Measurements from ENCODE around the gene MAPK12. TPM values are rescaled to one million over a fixed set of nuclear protein-coding genes. Genes with fewer than 3 reads are reported as not detected.

Gene MAPK12
- total RNA-seq, 1 donor from 2014 or later = 19.0 TPM

DNA sequence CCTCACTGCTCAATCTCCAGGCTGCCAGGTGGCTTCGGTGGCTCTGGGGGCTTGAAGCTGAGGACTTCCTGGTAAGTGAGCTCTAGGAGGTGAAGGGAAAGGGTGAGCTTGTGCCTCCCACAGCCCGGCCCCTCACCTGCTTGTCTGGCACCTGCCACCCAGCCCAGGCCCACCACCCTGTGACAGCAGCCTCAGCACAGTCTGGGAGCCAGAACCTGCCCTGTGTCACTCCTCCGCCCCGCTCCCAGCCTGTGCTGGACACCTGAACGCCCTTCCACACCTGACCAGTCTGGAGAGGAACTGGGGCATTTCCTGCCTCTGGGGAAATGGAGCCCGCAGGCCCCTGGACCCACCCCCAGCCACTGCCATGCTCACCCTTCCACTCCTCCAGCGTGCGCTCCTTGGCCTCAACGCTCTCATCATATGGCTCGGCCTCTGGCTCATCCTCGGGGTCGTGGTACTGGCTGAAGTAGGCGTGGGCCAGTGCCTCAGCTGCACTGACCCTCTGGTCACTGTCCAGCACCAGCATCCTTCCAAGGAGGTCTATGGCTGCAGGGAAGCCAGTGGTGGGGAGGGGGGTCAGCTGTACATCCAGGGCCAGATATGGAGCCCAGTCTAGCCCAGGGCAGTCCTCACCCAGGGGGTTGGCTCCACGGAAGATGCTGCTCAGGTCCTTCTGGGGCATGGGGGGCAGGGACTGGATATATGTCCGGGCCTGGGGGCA, 3.6 kb upstream of the MAPK12 start:
- H3K36me3 Mint-ChIP-seq (ENCODE audit: low read depth) = peaks cover 4% of the 10 kb centered on the region
- peaks cover 4% of the 10 kb centered on the region for H3K4me1 Mint-ChIP-seq (ENCODE audit: low read depth)
- no peak overlapping the region for H3K27ac Mint-ChIP-seq
- no peaks in the 10 kb centered on the region for H3K9me3 Mint-ChIP-seq
- no peak overlapping the region for H3K4me3 Mint-ChIP-seq
- no peak for DNase-seq (ENCODE audit: low spot score)
- intact Hi-C loops (cut with micrococcal nuclease) = no loop called here
- peaks cover 6% of the 10 kb centered on the region for H3K27me3 Mint-ChIP-seq (ENCODE audit: insufficient read depth)

- Mint-ChIP-seq H3K27ac (peak overlapping the region; percentile 23), H3K4me1 (ENCODE audit: low read depth) (peaks cover 4% of the 10 kb centered on the region), H3K27me3 (ENCODE audit: insufficient read depth) (peaks cover 10% of the 10 kb centered on the region), H3K4me3 (no peak overlapping the region), H3K9me3 (no peaks in the 10 kb centered on the region), H3K36me3 (ENCODE audit: low read depth) (peaks cover 4% of the 10 kb centered on the region)
- intact Hi-C loops (cut with micrococcal nuclease) = no loop called here
- DNase-seq (ENCODE audit: low spot score) = no peak
These were observed 2.7 kb upstream of the MAPK12 start for GRCh38 chr22:50264104-50264745.

DNA sequence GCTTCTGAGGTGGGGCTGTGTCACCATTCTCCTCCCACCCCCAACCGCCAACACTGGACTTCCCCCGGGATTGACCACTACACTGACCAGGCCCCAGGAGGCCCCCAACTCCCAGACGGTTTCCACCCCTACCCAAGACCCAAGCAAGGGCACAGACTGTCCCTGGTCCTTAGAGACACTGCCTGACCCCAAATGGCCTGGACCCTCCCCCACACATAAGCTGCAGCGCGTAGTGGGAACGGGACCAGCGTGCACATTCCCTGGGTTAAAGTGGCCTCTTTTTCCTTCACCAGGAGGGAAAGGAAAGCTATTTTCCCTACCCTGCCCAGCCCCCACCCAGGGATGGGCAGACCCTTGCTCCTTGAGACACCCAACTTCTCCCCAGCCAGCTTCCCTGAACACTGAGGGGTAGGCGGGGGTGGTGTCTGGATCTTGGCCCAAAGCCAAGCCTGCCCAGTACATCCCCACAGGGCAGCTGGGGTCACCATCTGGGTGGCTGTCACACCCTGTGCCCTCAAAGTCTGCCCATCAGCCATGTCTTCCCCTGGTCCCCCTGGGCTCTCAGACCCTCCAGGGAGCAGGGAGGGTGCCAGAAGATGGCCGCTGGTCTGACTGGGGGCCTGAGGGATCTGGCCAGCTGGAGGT, 1.6 kb upstream of the MAPK12 start:
- Mint-ChIP-seq H3K36me3 (ENCODE audit: low read depth) (peaks cover 4% of the 10 kb centered on the region), H3K4me1 (ENCODE audit: low read depth) (peaks cover 1% of the 10 kb centered on the region), H3K4me3 (no peak overlapping the region), H3K27me3 (ENCODE audit: insufficient read depth) (peaks cover 10% of the 10 kb centered on the region), H3K9me3 (no peaks in the 10 kb centered on the region), H3K27ac (no peak overlapping the region)
- DNase-seq (ENCODE audit: low spot score) = no peak
- intact Hi-C loops (cut with micrococcal nuclease) = no loop called here

DNA sequence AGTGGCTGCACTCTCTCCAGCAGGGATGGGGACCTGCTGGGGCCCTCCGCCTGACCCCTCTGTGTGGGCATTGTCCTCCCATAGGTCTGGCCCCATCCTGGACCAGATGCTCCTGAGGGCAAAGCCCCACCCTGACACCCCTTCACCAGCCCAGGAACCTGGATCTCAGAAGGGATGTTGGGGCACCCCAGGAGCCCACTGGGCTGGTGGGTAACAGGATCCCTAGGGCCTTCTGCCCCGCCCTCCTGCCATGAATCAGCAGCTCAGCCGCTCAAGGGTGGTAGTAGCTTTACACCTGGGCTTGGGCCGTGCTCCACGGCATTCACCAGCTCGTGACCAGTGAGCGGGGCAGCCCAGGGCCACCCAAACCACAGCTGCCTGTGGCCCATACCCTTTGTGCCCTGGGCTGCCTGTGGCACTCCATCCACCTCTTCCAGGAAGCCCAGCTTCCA, 1.0 kb upstream of the MAPK12 start:
- no peaks in the 10 kb centered on the region for H3K9me3 Mint-ChIP-seq
- no peak for DNase-seq (ENCODE audit: low spot score)
- H3K36me3 Mint-ChIP-seq (ENCODE audit: low read depth) = peaks cover 4% of the 10 kb centered on the region
- no peak overlapping the region for H3K27ac Mint-ChIP-seq
- no peaks in the 10 kb centered on the region for H3K4me1 Mint-ChIP-seq (ENCODE audit: low read depth)
- peaks cover 10% of the 10 kb centered on the region for H3K27me3 Mint-ChIP-seq (ENCODE audit: insufficient read depth)
- intact Hi-C loops (cut with micrococcal nuclease) = no loop called here
- peak overlapping the region; percentile 69 for H3K4me3 Mint-ChIP-seq

DNA sequence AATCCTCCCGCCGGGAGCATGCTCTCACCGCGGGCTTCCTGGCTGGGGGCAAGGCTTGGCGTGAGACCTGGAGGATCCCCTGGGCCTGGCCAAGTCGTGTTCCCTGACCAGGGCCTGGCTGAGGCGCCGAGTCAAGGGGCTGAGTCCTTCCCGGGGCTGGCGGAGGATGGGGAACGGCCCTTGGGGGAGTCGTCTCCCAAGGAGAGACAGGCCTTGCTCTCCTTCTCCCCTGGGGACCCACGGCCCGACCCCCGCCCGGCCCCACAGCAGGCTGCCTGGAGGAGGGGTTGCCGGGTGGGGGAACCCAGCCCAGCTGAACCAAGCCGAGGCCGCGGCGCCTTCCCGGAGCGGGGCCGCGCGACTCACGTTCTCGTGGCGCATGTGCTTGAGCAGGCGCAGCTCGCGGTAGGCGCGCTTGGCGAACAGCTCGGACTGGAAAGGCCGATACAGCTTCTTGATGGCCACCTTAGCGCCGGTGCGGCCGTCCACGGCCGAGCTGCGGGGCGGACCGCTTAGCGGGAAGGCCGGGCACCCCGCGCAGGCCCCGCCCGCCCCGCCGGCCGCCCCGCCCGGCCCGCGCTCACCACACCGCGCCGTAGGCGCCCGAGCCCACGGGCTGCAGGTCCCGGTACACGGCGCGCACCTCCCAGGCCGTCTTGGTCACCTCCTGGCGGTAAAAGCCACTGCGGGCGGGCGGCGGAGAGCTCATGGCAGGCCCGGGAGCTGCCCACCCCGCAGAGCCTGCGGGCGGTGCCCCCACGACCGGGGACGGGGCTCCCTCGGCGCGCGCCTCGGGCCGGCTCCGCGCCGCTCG, 475 bp downstream of the MAPK12 start:
- H3K36me3 Mint-ChIP-seq (ENCODE audit: low read depth) = peaks cover 4% of the 10 kb centered on the region
- no peaks in the 10 kb centered on the region for H3K4me1 Mint-ChIP-seq (ENCODE audit: low read depth)
- no peak for DNase-seq (ENCODE audit: low spot score)
- peak overlapping the region; percentile 39 for H3K4me3 Mint-ChIP-seq
- H3K27ac Mint-ChIP-seq = no peak overlapping the region
- H3K27me3 Mint-ChIP-seq (ENCODE audit: insufficient read depth) = peaks cover 10% of the 10 kb centered on the region
- intact Hi-C loops (cut with micrococcal nuclease) = no loop called here
- no peaks in the 10 kb centered on the region for H3K9me3 Mint-ChIP-seq

DNA sequence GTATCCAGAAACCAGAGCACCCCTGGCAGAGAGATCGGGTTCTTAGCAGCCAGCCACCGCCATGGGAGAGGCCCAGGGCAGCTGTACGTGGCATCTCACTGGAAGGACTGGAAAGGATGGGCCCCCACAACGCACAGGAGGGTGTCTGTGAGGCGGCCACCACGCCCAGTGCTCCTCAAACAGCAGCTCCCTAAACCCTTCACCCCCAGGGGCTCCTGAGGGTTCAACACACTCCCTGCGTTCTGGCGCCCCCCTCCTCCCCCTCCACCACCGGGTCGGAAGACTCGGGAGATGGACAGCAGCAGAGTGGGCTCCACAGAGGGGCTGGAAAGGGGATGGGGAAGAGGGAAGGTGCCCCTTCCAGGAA, 1.1 kb downstream of the MAPK12 start:
- Mint-ChIP-seq H3K36me3 (ENCODE audit: low read depth) (peaks cover 4% of the 10 kb centered on the region), H3K4me3 (peak overlapping the region; percentile 39), H3K9me3 (no peaks in the 10 kb centered on the region), H3K27me3 (ENCODE audit: insufficient read depth) (peaks cover 10% of the 10 kb centered on the region), H3K27ac (no peak overlapping the region), H3K4me1 (ENCODE audit: low read depth) (no peaks in the 10 kb centered on the region)
- intact Hi-C loops (cut with micrococcal nuclease) = no loop called here
- DNase-seq (ENCODE audit: low spot score) = no peak

- no peaks in the 10 kb centered on the region for H3K36me3 Mint-ChIP-seq (ENCODE audit: low read depth)
- no peaks in the 10 kb centered on the region for H3K9me3 Mint-ChIP-seq
- no peak overlapping the region for H3K27ac Mint-ChIP-seq
- peak overlapping the region; percentile 47 for H3K4me3 Mint-ChIP-seq
- DNase-seq (ENCODE audit: low spot score) = no peak
- H3K4me1 Mint-ChIP-seq (ENCODE audit: low read depth) = no peaks in the 10 kb centered on the region
- H3K27me3 Mint-ChIP-seq (ENCODE audit: insufficient read depth) = peaks cover 10% of the 10 kb centered on the region
- intact Hi-C loops (cut with micrococcal nuclease) = no loop called here
These were observed 2.2 kb downstream of the MAPK12 start for GRCh38 chr22:50259302-50259701.

GRCh38 chr22:50258361-50259292, 2.9 kb downstream of the MAPK12 start:
- no peak for DNase-seq (ENCODE audit: low spot score)
- H3K4me3 Mint-ChIP-seq = peak overlapping the region; percentile 30

DNA sequence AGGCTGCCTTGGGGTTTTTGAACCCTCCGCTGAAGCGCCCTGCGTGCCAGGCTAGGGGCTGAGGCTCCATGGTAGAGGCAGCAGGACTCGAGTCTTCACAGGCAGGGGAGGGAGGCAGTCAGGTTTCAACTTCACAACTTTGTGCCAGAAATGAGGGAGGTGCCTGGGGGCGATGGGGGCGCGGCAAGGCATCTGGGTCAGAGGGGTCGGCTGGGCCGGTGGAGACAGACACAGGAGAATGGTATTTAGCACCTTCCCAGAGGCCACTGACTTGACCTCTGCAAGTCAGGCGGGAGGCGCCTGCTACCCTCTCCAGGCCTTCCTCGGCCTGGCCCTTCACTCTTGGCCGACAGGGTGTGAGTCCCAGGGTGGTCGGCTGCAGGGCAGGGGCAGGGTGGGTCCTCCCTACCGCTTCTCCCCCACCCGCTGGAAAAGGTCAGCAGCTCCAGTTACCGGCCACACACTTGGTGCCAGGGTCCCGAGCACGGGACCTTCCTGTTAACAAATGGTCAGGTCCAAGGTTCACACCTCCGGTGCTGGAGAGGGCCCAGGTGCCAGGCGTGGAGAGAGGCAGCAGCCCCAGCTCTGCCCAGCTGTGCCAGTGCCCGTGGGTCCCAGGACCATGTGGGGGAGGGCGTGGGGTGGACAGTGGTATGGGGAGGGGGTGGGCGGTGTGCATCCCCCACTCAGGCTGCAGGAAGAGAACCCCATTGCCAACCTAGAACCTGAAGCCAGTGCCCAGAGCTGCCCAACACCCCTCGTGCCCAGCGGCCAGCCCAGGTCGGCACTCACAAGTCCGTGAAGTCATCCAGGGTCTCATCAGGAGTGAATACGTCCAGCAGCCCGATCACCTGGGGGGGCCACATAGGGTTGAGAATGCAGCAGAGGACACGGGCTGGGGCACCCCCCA, 3.8 kb downstream of the MAPK12 start:
- no peak for DNase-seq (ENCODE audit: low spot score)
- Mint-ChIP-seq H3K9me3 (no peaks in the 10 kb centered on the region), H3K27ac (no peak overlapping the region), H3K36me3 (ENCODE audit: low read depth) (no peaks in the 10 kb centered on the region), H3K4me3 (no peak overlapping the region), H3K27me3 (ENCODE audit: insufficient read depth) (peaks cover 10% of the 10 kb centered on the region), H3K4me1 (ENCODE audit: low read depth) (no peaks in the 10 kb centered on the region)
- intact Hi-C loops (cut with micrococcal nuclease) = no loop called here

More at GRCh38 chr22:50258361-50259292, 2.9 kb downstream of the MAPK12 start:
- H3K9me3 Mint-ChIP-seq = no peaks in the 10 kb centered on the region
- H3K27me3 Mint-ChIP-seq (ENCODE audit: insufficient read depth) = peaks cover 10% of the 10 kb centered on the region
- no peaks in the 10 kb centered on the region for H3K36me3 Mint-ChIP-seq (ENCODE audit: low read depth)
- no peaks in the 10 kb centered on the region for H3K4me1 Mint-ChIP-seq (ENCODE audit: low read depth)
- intact Hi-C loops (cut with micrococcal nuclease) = no loop called here
- H3K27ac Mint-ChIP-seq = no peak overlapping the region

- Mint-ChIP-seq H3K9me3 (no peaks in the 10 kb centered on the region), H3K36me3 (ENCODE audit: low read depth) (no peaks in the 10 kb centered on the region), H3K4me1 (ENCODE audit: low read depth) (no peaks in the 10 kb centered on the region), H3K27ac (no peak overlapping the region), H3K27me3 (ENCODE audit: insufficient read depth) (peaks cover 6% of the 10 kb centered on the region), H3K4me3 (no peak overlapping the region)
- no peak for DNase-seq (ENCODE audit: low spot score)
- intact Hi-C loops (cut with micrococcal nuclease) = no loop called here
These were observed 4.4 kb downstream of the MAPK12 start for GRCh38 chr22:50257041-50257440.

DNA sequence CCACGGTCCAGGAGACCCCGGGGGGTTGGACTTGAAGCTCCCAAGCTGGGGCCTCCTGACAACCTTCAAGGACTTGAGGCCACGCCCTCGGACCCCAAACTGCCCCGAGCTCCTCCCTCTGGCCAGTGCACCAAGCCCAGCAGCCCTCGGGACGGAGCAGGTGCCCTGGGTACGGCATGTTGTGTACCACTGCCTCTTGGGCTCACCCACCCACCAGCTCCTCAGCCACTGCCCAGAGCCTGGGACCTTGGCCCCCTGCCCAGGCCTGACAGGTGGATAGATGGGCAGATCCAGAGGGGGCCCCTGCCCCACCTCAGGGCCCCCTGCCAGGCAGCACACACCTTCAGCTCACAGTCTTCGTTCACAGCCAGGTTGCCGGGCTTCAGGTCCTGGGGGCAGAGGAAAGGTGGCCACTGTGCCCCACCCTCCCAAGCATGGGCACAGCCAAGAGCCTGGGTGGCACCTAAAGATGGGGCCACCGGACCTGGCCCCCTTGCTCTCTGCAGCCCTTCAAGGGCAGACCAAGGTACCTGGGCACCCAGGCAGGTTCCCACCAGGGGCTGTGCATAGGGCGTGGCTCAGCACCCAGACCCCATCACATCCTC, 5.1 kb downstream of the MAPK12 start:
- no peak overlapping the region for H3K4me3 Mint-ChIP-seq
- DNase-seq (ENCODE audit: low spot score) = no peak
- no peaks in the 10 kb centered on the region for H3K4me1 Mint-ChIP-seq (ENCODE audit: low read depth)
- no peak overlapping the region for H3K27ac Mint-ChIP-seq
- intact Hi-C loops (cut with micrococcal nuclease) = no loop called here
- no peaks in the 10 kb centered on the region for H3K36me3 Mint-ChIP-seq (ENCODE audit: low read depth)
- H3K9me3 Mint-ChIP-seq = no peaks in the 10 kb centered on the region
- H3K27me3 Mint-ChIP-seq (ENCODE audit: insufficient read depth) = peaks cover 4% of the 10 kb centered on the region

Data from activated T-helper 1 cell treated with anti-CD3 and anti-CD28 coated beads, Interleukin-12 subunit alpha, Interleukin-12 subunit beta, Interleukin-2, Interleukin-4 antibody, amounts not matched to agents 30 ng/mL and 10 ng/mL and 1 ng/mL, durations not matched to agents 14 hours and 24 hours and 36 hours (primary cell).